HG03442 (cell line): ENCODE results near the gene LCN9.

Experiments used
- ATAC-seq: cut with Tn5 transposase; IDR thresholded peaks from one replicate; pipeline ENCODE4 v1.9.1; 2021; ENCODE audit warnings: mild to moderate bottlenecking, moderate library complexity; ENCODE audit not compliant: unreplicated experiment

Gene LCN9

GRCh38 chr9:135716045-135716444 lies 52.9 kb downstream of the LCN9 start:
- no peak for ATAC-seq
